Measurements from ENCODE around the gene BMP4. TPM values are rescaled to one million over a fixed set of nuclear protein-coding genes. Genes with fewer than 3 reads are reported as not detected.

The BMP4 gene
- polyA plus RNA-seq, 12 donors, result 15.2 to 44.2 (median 18.0) TPM; not detected in 1

- DNase-seq, result peak; percentile 41
Measured at GRCh38 chr14:53947452-53948204, 9.0 kb downstream of the BMP4 start.

GRCh38 chr14:53947094-53947445 is 9.6 kb downstream of the BMP4 start:
- DNase-seq, result no peak

DNA sequence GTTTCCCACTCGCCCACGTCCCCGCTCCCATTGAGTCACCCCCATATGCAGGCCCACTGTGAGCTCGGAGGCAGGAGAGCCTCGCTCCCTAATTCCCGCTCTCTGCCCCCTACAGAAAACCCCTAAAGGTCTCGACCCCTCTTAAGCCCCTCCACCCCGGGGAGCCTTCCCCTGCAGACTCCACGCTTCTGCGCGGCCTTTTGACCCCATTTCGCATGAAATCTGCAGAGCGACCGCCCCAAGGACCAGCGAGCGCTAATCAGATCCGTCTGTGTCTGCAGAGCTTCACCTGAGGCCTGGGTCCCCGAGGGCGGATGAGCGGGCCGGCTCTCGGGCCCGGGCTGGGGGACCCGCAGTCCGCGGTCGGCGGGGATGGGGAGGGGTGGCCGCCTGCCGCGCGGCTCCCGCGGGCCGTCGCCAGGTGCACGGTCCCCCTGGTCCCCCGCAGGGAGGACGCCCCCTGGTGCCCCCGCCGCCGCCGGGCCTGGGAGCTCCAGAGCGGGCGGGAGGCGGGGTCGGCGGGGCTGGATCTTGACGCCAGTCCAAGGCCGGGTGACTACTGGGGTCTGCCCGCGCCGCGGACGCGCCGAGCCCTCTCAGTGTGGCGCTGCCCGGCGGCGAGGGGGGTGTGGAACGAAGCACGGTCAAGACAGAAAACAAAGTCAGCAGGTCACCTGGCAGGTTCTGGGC is 10.1 kb downstream of the BMP4 start:
- no peak for DNase-seq

DNA sequence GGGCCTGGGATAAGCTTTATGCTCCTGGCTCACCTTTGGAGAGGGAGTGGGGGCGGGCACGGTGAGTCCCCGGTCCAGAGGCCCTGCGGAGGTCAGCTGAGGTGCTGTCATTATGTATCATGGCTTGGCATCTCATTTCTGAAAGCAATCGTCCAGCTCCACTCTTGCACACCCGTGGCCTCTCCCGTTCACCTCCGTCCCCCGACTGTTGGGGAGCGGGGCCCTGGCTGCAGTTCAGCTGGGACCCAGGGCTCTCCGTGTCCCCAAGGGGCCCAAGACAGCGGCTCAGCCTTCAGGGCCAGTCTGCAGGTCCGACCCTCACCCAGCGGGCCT is 10.6 kb downstream of the BMP4 start:
- DNase-seq, result no peak

- no peak for DNase-seq
Measured at GRCh38 chr14:53943751-53944083, 12.9 kb downstream of the BMP4 start.

DNA sequence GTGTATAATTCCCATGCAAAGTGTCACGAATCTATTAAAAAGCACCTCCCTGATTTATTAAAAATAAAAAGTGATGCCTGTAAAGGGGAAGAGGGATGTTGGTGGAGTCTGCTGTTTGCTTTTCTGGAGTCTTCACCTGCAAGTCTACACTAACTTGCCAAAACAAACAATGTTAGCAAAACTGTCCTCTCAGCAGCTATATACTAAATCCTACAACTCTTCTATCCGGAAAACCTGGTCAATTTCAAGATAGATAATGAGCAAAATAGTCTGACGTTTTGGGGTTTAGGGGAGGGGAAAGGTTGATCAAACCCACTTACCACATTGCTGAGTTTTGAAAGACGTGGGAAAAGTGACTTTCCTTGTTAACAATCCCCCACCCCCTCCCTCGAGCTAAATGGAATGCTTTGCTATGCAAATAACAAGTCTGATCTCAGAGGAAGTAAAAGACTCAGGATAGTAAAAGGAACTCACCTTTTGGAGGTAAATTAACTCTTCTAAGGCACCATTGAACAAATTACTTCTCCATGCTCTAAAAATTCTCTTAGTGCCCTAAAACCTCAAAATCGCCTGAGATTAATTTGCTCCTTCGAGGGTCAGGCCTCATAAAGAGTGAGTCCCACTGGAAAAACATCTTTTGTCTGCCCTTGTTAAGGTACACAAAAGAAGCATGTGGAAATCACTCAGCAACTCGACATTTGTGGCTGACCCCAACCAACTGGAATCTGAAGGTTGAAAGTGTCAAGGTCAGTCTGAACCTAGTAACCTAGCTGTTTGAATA is 13.5 kb downstream of the BMP4 start:
- no peak for DNase-seq

DNA sequence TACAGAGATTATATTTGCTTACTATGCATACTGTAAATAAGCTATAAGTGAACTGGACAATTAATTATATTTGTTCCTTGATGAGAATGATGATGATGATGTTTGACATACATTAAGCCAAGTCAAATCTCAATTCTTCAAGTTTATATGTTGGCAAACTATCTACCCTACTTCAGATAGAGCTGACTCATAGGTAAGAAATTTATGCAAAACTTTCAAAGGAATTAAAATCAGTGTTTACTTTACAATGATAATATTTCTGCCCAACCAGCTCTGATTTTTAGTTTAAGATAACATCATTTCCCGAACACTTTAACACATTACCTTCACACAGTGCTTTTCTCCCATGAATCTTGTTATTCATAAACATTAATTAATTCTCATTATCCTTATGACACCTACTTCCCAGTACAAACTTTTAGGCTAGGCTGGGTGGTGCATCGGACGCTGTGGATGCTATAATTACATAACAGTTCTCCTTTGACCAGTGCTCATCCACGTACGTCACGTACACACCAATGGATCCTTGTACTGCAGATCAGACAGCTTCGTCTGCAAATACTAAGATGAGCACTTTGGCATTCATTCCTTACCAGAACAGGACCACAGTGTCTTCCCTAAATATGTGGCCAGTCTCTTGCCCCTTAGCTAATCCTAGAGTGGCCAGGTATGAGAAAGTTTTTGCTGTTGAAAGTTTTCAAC is 18.3 kb downstream of the BMP4 start:
- no peak for DNase-seq

GRCh38 chr14:53934778-53935414 is 21.7 kb downstream of the BMP4 start:
- no peak for DNase-seq

DNA sequence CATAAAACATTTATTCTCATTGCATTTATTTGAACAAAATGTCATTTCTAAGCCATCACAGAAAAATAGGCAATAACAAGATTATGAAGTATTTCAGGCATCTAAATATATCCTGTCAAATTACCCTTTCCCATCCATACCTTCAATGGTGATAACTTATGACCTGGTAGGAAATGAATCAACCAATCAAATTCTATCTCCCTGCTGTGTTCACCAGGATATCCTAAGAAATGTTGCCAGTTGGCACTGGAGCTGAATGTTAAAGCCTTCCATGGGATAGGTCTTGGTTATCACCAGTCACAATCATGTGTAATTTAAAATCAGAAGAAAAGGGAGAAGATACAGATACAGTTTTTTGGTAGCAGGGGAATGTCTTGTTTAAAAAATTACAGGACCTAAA is 23.7 kb downstream of the BMP4 start:
- no peak for DNase-seq

GRCh38 chr14:53929871-53930715 is 26.5 kb downstream of the BMP4 start:
- DNase-seq, result no peak

GRCh38 chr14:53927171-53927570 is 29.5 kb downstream of the BMP4 start:
- DNase-seq, result no peak

DNA sequence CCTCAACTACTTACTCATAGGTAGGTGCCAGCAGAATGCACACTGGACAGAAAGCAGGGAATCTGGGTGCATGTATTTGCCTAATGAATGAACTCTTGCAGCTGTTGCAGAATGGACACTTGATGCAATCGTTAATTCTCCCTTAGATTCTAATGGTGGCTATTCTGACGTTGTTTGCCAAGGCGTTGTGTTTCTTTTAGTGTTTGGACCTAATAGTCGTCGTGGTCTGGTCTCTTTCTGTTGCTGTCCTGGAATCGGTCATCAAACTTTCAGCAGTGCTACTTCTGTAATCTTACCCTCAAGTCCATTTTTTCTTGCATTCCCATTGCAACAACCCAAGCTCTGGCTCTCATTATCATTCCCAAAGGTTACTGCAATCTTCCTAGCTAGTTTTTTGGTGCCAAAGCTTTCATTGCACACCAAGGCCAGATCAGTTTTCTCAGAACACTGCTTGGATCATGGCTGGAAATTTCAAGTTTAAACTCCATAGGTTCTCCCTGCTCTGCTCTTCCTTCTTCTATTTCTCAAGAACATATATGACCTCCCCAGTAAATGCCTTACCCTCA is 31.3 kb downstream of the BMP4 start:
- DNase-seq, result no peak

DNA sequence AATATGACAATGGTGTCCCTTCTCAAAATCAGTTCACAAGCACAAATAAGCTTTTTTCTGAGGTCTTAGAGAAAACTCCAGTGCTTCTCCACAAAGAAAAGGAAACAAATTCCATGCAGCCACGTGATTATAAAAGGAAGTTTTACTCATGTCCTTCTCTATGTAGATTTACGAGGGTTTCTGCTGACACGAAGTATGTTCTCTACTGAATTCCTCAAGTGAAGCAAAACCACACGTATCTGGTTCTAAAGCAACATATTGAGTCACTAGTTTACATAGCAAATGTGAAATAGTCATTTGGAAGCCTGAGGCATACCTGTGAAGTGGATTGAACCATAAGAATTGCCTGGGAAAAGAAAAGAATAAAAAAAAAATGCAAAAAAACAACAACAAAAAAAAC is 31.9 kb downstream of the BMP4 start:
- no peak for DNase-seq

DNA sequence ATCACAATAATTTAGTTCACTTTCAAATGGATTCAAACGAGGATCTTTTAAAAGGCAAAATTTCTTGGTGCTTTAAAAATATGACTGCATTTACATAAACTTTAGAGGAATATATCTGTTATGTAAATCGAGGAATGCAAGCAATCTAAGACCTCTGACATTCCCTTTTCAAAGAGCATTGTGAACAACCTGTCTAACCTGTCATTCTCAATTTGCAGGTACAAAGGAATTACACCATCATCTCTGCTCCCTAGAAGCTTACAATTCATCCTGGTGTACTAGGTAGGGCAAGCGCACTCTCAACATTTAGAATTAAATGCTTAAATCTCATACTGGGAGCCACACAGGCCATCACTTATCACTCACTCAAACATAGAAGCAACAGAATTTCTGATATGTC is 35.6 kb downstream of the BMP4 start:
- no peak for DNase-seq

GRCh38 chr14:53916239-53916638 is 40.4 kb downstream of the BMP4 start:
- no peak for DNase-seq

DNA sequence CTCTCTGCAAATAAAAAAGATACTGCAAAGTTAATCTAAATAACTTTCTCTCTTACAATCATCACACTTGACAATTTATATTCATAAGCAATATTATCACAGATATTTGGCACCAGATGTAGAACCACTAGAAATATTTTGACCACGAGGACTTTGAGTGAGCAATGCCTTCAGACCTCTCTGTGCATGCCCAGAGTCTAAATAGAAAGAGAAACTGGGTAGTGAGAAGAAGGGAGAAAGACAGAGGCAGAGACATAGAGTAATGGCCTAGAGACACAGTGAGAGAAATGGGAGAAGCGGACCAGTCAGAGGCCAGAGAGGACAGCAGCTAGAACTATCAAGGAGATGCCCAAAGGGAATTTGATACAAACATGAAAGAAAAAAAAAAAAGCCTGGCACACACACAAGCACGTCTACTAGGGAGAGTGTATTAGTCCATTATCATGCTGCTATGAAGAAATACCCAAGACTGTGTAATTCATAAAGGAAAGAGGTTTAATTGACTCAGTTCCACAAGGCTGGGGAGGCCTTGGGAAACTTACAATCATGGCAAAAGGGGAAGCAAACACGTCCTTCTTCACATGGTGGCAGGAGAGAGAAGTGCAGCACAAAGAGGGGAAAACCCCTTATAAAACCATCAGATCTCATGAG is 41.1 kb downstream of the BMP4 start:
- DNase-seq, result no peak

DNA sequence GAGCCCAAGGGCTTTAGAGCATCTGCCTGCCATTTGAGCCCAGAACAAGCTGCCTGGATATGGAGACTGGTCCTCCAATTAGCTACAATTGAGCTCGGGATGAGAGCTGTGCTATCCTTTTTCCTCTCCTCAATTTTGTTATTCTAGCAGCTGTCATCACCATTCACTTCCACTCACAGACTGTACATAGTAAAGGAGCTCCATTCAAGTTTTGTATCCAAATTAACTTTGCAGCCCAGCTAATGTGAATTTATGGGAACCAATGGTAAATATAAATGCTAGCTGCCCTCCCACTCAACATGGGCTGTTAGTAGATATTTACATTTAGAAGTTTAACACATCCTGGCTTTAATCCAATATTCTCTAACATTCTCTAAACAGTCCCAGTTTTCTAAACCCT is 44.6 kb downstream of the BMP4 start:
- DNase-seq, result no peak

DNA sequence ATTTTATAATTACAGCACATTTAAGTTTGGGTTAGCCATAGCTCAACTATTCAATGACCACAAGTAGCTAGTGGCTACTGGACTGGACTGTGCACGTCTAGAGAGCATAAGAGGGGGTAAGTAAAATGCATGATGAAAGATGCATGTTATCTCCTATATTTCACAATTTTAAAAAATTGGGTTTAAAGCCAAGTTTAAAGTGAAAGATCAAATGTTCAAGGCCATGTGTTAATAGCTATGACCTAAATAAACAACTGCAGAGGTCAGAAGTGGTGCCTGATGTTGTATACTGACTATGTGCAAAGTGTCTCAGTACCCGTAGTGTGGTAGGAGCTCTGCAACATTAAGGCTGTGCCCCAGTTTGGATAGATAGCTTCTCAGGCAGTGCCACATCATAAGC is 48.2 kb downstream of the BMP4 start:
- no peak for DNase-seq

GRCh38 chr14:53902307-53902706 is 54.3 kb downstream of the BMP4 start:
- no peak for DNase-seq

DNA sequence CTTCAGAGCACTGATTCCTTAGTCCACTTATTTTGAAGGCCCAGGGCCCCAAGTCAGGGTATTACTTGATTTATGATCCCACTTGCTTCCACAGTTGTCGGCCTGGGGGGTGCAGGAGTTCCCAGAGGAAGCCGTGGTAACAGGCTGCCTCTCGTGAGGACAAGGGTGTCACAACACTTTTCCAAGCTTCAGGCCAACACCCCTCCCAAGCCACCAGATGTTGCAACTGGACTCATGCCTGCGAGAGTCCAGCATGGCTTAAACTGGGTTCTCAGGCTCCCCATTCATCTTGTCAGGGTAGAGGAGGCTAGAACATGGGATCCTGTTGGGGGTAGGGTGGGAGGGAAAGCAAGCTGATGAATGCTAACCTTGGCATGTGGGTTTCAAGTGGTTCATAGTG is 56.1 kb downstream of the BMP4 start:
- no peak for DNase-seq

All from muscle of arm (tissue), 12 donors.